Smooth muscle cell (in vitro differentiated cells): Measurements from ENCODE around the gene SMDT1. TPM values are rescaled to one million over a fixed set of nuclear protein-coding genes. Genes with fewer than 3 reads are reported as not detected.

ENCODE experiments used
- DNase-seq: peaks from one replicate; lab custom pipeline; 2025; ENCODE audit not compliant: unreplicated experiment; lab: John Stamatoyannopoulos, UW
- H2AFZ ChIP-seq: fragments of 200-600 bp; sonication (generic); 2 replicates; pipeline ENCODE4 v1.6.0; 2016; ENCODE audit warnings: antibody characterized with exemption, low read depth, mild to moderate bottlenecking
- H3F3A ChIP-seq: fragments of 200-600 bp; sonication (generic); 2 replicates; pipeline ENCODE4 v1.6.0; 2017; ENCODE audit warnings: antibody characterized with exemption, low read depth
- H3K27ac ChIP-seq: fragments of 200-600 bp; sonication (generic); 2 replicates; pipeline ENCODE4 v1.5.1; 2016; ENCODE audit warnings: low read depth, mild to moderate bottlenecking
- H3K27me3 ChIP-seq: fragments of 200-600 bp; sonication (generic); 2 replicates; pipeline ENCODE4 v1.6.1; 2016; ENCODE audit warnings: low read depth, mild to moderate bottlenecking
- H3K36me3 ChIP-seq: fragments of 200-600 bp; sonication (generic); 2 replicates; pipeline ENCODE4 v1.5.1; 2016; ENCODE audit warnings: low read depth
- H3K4me1 ChIP-seq: fragments of 200-600 bp; sonication (generic); 2 replicates; pipeline ENCODE4 v1.5.1; 2016; ENCODE audit warnings: low read depth
- H3K4me2 ChIP-seq: fragments of 200-600 bp; sonication (generic); 2 replicates; pipeline ENCODE4 v1.6.0; 2016; ENCODE audit warnings: mild to moderate bottlenecking
- H3K4me3 ChIP-seq: fragments of 200-600 bp; sonication (generic); 2 replicates; pipeline ENCODE4 v1.5.1; 2016; ENCODE audit warnings: mild to moderate bottlenecking
- H3K79me2 ChIP-seq: fragments of 200-600 bp; sonication (generic); 2 replicates; pipeline ENCODE4 v1.6.0; 2016; ENCODE audit warnings: low read depth, mild to moderate bottlenecking
- H3K9ac ChIP-seq: fragments of 200-600 bp; sonication (generic); 2 replicates; pipeline ENCODE4 v1.6.0; 2016; ENCODE audit warnings: low read depth
- H3K9me3 ChIP-seq: fragments of 200-600 bp; sonication (generic); replicated peaks from 2 replicates; pipeline ENCODE4 v1.5.1; 2016; ENCODE audit warnings: low read depth
- H4K20me1 ChIP-seq: fragments of 200-600 bp; sonication (generic); 2 replicates; pipeline ENCODE4 v1.6.0; 2016; ENCODE audit warnings: low read depth
- WGBS: methylation state at CpG from one replicate; pipeline ENCODE4 v1.1.7; 2016; ENCODE audit warnings: low lambda C conversion rate; 5-methylcytosine and 5-hydroxymethylcytosine counted together
- polyA plus RNA-seq: library from polyadenylated mRNA; unstranded; fragments of >200 nt; fragmentation: Nextera tagmentation; extraction: Ambion mirVana; gene quantifications from 2 replicates; pipeline ENCODE4 v1.2.1, GENCODE V29; 2016
- total RNA-seq: library from RNA; depleted of rRNA; stranded (reverse); fragments of >200 nt; gene quantifications from 2 replicates; pipeline ENCODE4 v1.2.3, GENCODE V29; 2014
- TF ChIP-seq, protein P1 (sequence below): fragments of 200-600 bp; sonication (generic); IDR thresholded peaks from 2 replicates; pipeline ENCODE4 v1.5.1; 2017; ENCODE audit warnings: borderline replicate concordance, mild to moderate bottlenecking, antibody characterized with exemption; ENCODE audit not compliant: insufficient read depth, poor library complexity, severe bottlenecking

The SMDT1 gene
- total and polyA plus RNA-seq, 2 experiments from 2014 or later: 4.4 to 57.9 TPM

DNA sequence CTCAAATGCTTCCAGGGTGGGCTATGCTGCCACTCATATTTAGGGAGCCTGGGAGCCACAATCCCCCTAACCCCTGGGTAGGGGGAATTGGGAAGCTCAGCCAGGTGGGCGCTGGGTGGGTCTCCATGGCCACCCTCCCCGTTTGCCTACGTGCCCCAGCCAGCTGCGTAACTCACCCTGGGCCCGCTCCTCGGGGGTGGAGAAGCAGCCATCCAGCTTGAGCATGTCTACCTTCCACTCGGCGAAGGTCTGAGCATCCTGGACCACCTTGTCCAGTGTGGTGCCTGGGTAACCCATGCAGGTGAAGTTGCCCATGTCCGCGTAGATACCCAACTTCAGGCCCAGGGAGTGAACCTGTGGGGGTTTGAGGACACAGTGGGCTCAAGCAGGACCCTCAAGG is 12.6 kb upstream of the SMDT1 start:
- 97% methylated on average over 10 of the region's 10 CpGs for WGBS
- no peak overlapping the region for H2AFZ ChIP-seq
- TF ChIP-seq, protein P1, sequence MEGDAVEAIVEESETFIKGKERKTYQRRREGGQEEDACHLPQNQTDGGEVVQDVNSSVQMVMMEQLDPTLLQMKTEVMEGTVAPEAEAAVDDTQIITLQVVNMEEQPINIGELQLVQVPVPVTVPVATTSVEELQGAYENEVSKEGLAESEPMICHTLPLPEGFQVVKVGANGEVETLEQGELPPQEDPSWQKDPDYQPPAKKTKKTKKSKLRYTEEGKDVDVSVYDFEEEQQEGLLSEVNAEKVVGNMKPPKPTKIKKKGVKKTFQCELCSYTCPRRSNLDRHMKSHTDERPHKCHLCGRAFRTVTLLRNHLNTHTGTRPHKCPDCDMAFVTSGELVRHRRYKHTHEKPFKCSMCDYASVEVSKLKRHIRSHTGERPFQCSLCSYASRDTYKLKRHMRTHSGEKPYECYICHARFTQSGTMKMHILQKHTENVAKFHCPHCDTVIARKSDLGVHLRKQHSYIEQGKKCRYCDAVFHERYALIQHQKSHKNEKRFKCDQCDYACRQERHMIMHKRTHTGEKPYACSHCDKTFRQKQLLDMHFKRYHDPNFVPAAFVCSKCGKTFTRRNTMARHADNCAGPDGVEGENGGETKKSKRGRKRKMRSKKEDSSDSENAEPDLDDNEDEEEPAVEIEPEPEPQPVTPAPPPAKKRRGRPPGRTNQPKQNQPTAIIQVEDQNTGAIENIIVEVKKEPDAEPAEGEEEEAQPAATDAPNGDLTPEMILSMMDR: no peak

DNA sequence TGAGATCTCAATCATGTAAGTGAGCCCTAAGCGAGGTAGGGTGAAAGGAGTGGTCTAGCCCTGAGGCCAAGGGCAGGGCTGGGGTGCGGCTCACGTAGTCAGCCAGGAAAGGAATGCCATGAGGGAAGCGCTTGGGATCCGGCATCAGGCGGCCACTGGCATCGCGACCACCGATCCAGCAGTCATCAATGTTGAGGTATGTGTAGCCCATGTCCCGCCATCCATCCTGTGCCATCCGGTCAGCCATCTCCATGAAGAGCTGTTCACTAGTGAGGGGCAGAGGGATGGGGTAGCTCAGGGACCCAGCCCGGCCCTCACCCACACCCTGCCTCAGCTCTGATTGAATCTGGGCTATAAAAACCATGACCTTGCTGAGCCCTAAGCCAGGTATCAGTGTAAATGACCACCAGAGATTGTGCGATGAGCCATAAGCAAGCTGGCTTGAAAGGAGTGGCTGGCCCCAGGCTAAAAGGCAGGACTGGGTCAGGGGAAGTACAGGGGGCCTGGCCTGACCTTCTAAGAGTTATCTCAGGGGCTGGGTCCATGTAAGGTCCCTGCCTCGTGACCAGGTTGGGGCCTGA is 11.7 kb upstream of the SMDT1 start:
- Histone ChIP-seq H2AFZ (no peak overlapping the region), H3K4me1 (peaks cover 14% of the 10 kb centered on the region), H3K4me3 (no peak overlapping the region), H3K9me3 (no peaks in the 10 kb centered on the region), H3K36me3 (no peaks in the 10 kb centered on the region), H3K9ac (no peak overlapping the region), H3K27ac (no peak overlapping the region), H3K4me2 (no peak overlapping the region), H3F3A (no peaks in the 10 kb centered on the region), H4K20me1 (no peaks in the 10 kb centered on the region), H3K27me3 (no peaks in the 10 kb centered on the region), H3K79me2 (no peaks in the 10 kb centered on the region)
- WGBS: 91% methylated on average over 14 of the region's 14 CpGs
- TF ChIP-seq, protein P1: no peak
- no peak for DNase-seq

More for the DNA sequence above, 12.6 kb upstream of the SMDT1 start:
- Histone ChIP-seq H3K79me2 (no peaks in the 10 kb centered on the region), H3K27ac (no peak overlapping the region), H3K4me1 (peaks cover 14% of the 10 kb centered on the region), H3K9me3 (no peaks in the 10 kb centered on the region), H3F3A (no peaks in the 10 kb centered on the region), H3K9ac (no peak overlapping the region), H3K4me2 (no peak overlapping the region), H3K4me3 (no peak overlapping the region), H3K36me3 (no peaks in the 10 kb centered on the region), H4K20me1 (no peaks in the 10 kb centered on the region), H3K27me3 (no peaks in the 10 kb centered on the region)
- no peak for DNase-seq

DNA sequence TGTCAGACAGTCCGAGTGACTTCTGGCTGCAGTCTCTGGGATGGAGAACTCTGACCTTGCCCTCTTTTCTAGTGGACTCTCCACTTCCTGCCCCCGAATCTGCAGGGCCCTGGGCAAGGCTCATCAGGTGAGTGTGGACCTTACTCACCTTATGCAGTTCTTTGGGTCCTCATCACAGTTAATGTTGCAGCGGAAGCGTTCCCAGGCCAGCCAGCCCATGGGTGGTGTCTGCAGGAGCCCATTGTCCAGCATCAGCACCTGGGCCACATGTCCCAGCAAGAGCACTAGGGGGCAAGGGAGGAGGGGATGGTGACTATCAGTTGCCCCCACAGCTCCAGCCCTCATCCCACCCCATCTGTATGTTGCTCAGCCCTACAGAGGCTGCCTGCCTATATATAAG is 11.2 kb upstream of the SMDT1 start:
- H3K79me2 ChIP-seq: no peaks in the 10 kb centered on the region
- no peak overlapping the region for H2AFZ ChIP-seq
- TF ChIP-seq, protein P1: no peak
- peaks cover 14% of the 10 kb centered on the region for H3K4me1 ChIP-seq
- H3K27me3 ChIP-seq: no peaks in the 10 kb centered on the region
- no peak overlapping the region for H3K27ac ChIP-seq
- no peaks in the 10 kb centered on the region for H3F3A ChIP-seq
- H3K9me3 ChIP-seq: no peaks in the 10 kb centered on the region
- no peak for DNase-seq
- H3K9ac ChIP-seq: no peak overlapping the region
- no peak overlapping the region for H3K4me2 ChIP-seq
- H3K4me3 ChIP-seq: no peak overlapping the region
- 93% methylated on average over 4 of the region's 4 CpGs for WGBS
- no peaks in the 10 kb centered on the region for H3K36me3 ChIP-seq
- no peaks in the 10 kb centered on the region for H4K20me1 ChIP-seq
